ENCODE data around the gene OAT. TPM values are rescaled to one million over a fixed set of nuclear protein-coding genes. Genes with fewer than 3 reads are reported as not detected.

Gene OAT
- total RNA-seq, 1 donor from 2014 or later = 48.2 TPM

GRCh38 chr10:124379609-124380193 lies 39.0 kb downstream of the OAT start:
- no peak overlapping the region for H3K4me3 ChIP-seq
- H3K27me3 ChIP-seq = no peaks in the 10 kb centered on the region
- intact Hi-C loops (cut with DNase I) = loop anchor here (10.0 kb wide), 1 partner anchor 795 kb away; no protein-coding TSS in a partner anchor
- peaks cover 0 to 11% of the 10 kb centered on the region in 2 donors for H3K4me1 ChIP-seq
- no peak for DNase-seq (ENCODE audit: low spot score in 2 of 2)
- TF ChIP-seq CTCF (IDR thresholded peaks at IDR 0.05) = no peak
- peak overlapping the region in 1 of 2 donors; percentile 25 for H3K27ac ChIP-seq
- no peaks in the 10 kb centered on the region for H3K9me3 ChIP-seq
- no peaks in the 10 kb centered on the region for H3K36me3 ChIP-seq

GRCh38 chr10:124378881-124379471 lies 39.7 kb downstream of the OAT start:
- H3K27me3 ChIP-seq = no peaks in the 10 kb centered on the region
- TF ChIP-seq CTCF (IDR thresholded peaks at IDR 0.05) = no peak
- no peak for DNase-seq (ENCODE audit: low spot score in 2 of 2)
- peak overlapping the region; percentile 25 to 45 for H3K27ac ChIP-seq
- H3K9me3 ChIP-seq = no peaks in the 10 kb centered on the region
- H3K4me3 ChIP-seq = no peak overlapping the region
- peaks cover 0 to 6% of the 10 kb centered on the region in 2 donors for H3K4me1 ChIP-seq
- intact Hi-C loops (cut with DNase I) = no loop called here
- no peaks in the 10 kb centered on the region for H3K36me3 ChIP-seq

GRCh38 chr10:124378271-124378670 lies 40.5 kb downstream of the OAT start:
- H3K27ac ChIP-seq = peak overlapping the region; percentile 25 to 45
- H3K27me3 ChIP-seq = no peaks in the 10 kb centered on the region
- H3K4me3 ChIP-seq = no peak overlapping the region
- DNase-seq (ENCODE audit: low spot score in 2 of 2) = no peak
- intact Hi-C loops (cut with DNase I) = no loop called here
- TF ChIP-seq CTCF (IDR thresholded peaks at IDR 0.05) = no peak
- H3K4me1 ChIP-seq = peaks cover 0 to 6% of the 10 kb centered on the region in 2 donors
- no peaks in the 10 kb centered on the region for H3K36me3 ChIP-seq
- no peaks in the 10 kb centered on the region for H3K9me3 ChIP-seq

GRCh38 chr10:124377101-124377500 lies 41.6 kb downstream of the OAT start:
- H3K4me3 ChIP-seq = no peak overlapping the region
- H3K4me1 ChIP-seq = peaks cover 0 to 6% of the 10 kb centered on the region in 2 donors
- intact Hi-C loops (cut with DNase I) = no loop called here
- H3K36me3 ChIP-seq = no peaks in the 10 kb centered on the region
- H3K27ac ChIP-seq = no peak overlapping the region
- H3K27me3 ChIP-seq = no peaks in the 10 kb centered on the region
- DNase-seq (ENCODE audit: low spot score in 2 of 2) = no peak
- no peak for TF ChIP-seq CTCF (IDR thresholded peaks at IDR 0.05)
- H3K9me3 ChIP-seq = no peaks in the 10 kb centered on the region

GRCh38 chr10:124376411-124376810 lies 42.3 kb downstream of the OAT start:
- Histone ChIP-seq H3K4me3 (no peak overlapping the region), H3K36me3 (no peaks in the 10 kb centered on the region), H3K27ac (no peak overlapping the region), H3K4me1 (peaks cover 0 to 6% of the 10 kb centered on the region in 2 donors), H3K9me3 (no peaks in the 10 kb centered on the region), H3K27me3 (no peaks in the 10 kb centered on the region)
- intact Hi-C loops (cut with DNase I) = no loop called here
- DNase-seq (ENCODE audit: low spot score in 2 of 2) = no peak
- TF ChIP-seq CTCF (IDR thresholded peaks at IDR 0.05) = no peak
